Measurements from ENCODE around the gene PGA5. TPM values are rescaled to one million over a fixed set of nuclear protein-coding genes. Genes with fewer than 3 reads are reported as not detected.
"Not testable (repeated sequence)": the region's sequence is repeated elsewhere in the genome, so short reads cannot be mapped to it uniquely, and the experiment has no call there.

Gene PGA5
- total and polyA plus RNA-seq, 3 experiments from 2014 or later = not detected

DNA sequence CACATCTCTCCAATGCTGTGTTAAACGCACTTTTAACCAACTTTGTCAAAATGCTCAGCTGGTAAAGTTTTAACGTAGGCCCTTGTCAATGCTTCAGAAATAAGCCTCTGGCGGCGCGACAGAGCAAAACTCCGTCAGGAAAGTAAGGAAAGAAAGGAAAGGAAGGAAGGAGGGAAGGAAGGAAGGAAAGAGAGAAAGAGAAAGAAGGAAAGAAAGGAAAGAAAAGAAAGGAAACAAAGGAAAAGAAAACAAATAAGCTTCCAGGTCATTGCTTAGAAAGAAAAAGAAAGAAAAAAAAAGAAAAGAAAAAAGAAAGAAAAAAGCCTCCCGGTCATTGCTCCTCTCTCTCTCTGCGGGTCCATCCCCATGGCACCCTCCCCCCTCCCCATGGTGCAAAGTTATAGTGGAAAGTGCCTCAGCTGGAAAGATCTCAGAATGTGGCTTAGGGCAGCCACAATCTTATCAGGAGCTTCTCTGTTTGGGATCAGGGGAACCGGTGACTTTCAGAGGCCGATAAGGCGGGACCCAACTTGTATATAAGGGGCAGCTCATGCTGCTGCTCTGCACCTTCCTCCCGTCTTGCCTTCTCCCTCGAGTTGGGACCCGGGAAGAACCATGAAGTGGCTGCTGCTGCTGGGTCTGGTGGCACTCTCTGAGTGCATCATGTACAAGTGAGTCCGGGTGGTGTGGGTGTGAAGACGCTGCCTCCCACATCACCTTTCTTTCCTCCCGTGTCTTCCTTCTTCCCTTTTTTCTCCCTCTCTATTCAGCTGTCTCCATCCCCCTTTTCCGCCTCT, 37.8 kb upstream of the PGA5 start, which contains the start of gene PGA3:
Gene PGA3 (plus strand): TSS at position 566 of the 797 bp plus-strand sequence. CDS start 50 bp downstream, at position 616.
- H3K4me3 ChIP-seq (ENCODE audit: low read length); POLR2A ChIA-PET; H3K27ac Mint-ChIP-seq; DNase-seq; H3K36me3 ChIP-seq (ENCODE audit: insufficient read depth, low read length); H3K9me3 ChIP-seq (ENCODE audit: low read length); H3K9me3 Mint-ChIP-seq; H3K4me1 Mint-ChIP-seq; H3K36me3 Mint-ChIP-seq; CTCF ChIA-PET; H3K27ac ChIP-seq (ENCODE audit: low read depth, low read length); H3K27me3 ChIP-seq (ENCODE audit: insufficient read depth, low read length, poor library complexity, severe bottlenecking); H3K4me1 ChIP-seq (ENCODE audit: insufficient read depth, low read length); H3K4me3 Mint-ChIP-seq: not testable (repeated sequence)
- peaks cover 17 to 30% of the 10 kb centered on the region in 2 donors for H3K27me3 Mint-ChIP-seq

DNA sequence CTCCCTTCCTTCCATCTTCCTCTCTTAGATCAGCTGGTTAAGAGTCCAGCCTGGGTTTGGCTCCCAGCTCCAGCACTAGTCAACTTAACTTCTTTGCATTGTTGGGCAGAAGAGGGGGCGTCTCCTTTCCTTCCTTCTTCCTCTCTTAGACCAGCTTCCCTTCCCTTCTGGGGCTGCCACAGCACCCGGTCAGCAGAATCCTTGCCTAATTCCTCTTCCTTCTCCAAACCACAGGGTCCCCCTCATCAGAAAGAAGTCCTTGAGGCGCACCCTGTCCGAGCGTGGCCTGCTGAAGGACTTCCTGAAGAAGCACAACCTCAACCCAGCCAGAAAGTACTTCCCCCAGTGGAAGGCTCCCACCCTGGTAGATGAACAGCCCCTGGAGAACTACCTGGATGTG, 37.1 kb upstream of the PGA5 start:
- POLR2A ChIA-PET; H3K27me3 ChIP-seq (ENCODE audit: insufficient read depth, low read length, poor library complexity, severe bottlenecking); H3K4me3 ChIP-seq (ENCODE audit: low read length); H3K36me3 Mint-ChIP-seq; H3K4me1 ChIP-seq (ENCODE audit: insufficient read depth, low read length); H3K4me1 Mint-ChIP-seq; H3K4me3 Mint-ChIP-seq; H3K36me3 ChIP-seq (ENCODE audit: insufficient read depth, low read length); H3K9me3 ChIP-seq (ENCODE audit: low read length); H3K27ac ChIP-seq (ENCODE audit: low read depth, low read length); DNase-seq; H3K27ac Mint-ChIP-seq; CTCF ChIA-PET; H3K9me3 Mint-ChIP-seq: not testable (repeated sequence)
- peaks cover 15 to 30% of the 10 kb centered on the region in 2 donors for H3K27me3 Mint-ChIP-seq

DNA sequence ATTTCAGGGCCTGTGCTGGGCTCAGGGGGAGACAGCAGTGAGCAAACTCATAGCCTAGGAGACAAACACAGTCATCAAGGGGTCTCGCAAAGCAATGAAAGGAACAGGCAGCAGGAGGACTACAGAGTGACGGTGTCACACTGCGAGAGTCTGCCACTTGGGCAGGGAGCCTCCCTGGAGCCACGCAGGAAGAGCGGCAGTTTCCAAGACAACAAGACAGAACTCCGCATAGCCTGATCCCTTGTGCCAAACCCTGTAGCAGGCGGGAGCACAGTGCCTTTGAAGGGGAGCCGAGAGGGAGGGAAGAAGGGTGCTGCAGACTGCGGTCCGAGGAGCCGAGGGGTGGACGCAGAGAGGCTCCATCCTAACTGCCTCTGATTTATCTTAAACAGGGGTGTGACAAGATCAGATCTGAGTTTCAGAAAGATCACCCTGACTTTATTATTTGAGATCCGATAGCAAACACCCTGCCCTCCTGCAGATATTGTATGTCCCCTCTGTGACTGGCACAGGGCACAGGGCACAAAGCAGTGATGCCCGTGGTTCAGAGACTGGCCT, 36.4 kb upstream of the PGA5 start:
- H3K27me3 Mint-ChIP-seq = peaks cover 15 to 25% of the 10 kb centered on the region in 2 donors
- H3K4me3 ChIP-seq (ENCODE audit: low read length); H3K27me3 ChIP-seq (ENCODE audit: insufficient read depth, low read length, poor library complexity, severe bottlenecking); H3K4me1 Mint-ChIP-seq; H3K27ac ChIP-seq (ENCODE audit: low read depth, low read length); H3K4me3 Mint-ChIP-seq; CTCF ChIA-PET; H3K9me3 Mint-ChIP-seq; H3K36me3 Mint-ChIP-seq; H3K36me3 ChIP-seq (ENCODE audit: insufficient read depth, low read length); DNase-seq; H3K27ac Mint-ChIP-seq; POLR2A ChIA-PET; H3K4me1 ChIP-seq (ENCODE audit: insufficient read depth, low read length); H3K9me3 ChIP-seq (ENCODE audit: low read length): not testable (repeated sequence)

DNA sequence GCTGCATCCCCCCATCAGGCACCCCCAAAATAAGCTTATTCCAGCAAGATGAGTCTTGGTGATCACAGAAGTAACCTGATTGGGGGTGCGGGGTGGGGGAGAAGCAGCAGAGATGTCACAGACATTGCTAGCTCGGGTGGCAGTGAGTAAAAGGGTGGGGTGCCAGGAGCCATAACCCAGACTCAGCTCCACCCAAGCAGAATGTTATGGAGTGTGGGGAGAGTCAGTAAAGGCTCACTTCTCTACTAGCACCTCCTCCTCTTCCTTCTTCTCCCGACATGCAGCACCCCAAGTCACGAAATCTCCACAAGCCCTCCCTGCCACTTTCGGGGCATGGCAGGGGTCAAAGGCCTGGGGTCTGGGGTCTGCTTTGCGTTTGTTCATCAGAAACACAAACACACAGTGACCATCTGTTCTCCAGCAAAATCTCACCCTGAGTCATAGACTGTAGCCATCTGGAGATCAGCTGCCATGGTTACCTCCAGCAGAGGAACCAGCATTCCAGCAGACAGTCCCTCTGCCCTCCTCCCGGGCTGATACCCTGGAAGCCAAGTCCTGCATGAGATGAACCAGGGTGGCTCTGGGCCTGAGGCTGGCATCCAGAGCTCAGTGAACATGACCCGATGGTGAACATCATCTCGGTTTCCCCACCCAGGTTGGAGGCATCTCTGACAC, 33.2 kb upstream of the PGA5 start:
- H3K9me3 Mint-ChIP-seq, H3K4me3 Mint-ChIP-seq, POLR2A ChIA-PET: not testable (repeated sequence)

DNA sequence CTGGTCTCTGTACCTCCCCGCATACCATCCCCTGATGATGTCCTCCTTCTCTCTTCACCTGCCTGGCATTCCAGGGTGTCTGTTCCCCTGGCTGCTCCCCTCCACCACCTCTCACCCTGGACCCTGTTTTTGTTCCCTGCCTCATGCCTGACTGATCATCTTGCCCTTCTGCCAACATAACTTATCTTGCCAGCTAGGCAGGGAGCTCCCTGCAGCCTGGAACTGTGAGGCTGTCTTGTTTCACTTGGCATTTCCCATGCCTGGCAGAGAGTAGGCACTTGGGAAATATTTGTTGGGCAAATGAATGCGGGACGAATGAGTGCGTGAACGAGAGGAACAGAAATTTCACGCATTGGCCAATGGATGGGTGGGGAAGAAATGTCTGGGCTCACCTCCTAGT, 30.3 kb upstream of the PGA5 start:
- H3K27ac Mint-ChIP-seq; H3K4me3 Mint-ChIP-seq; H3K4me1 Mint-ChIP-seq; H3K36me3 ChIP-seq (ENCODE audit: insufficient read depth, low read length); H3K27ac ChIP-seq (ENCODE audit: low read depth, low read length); H3K27me3 ChIP-seq (ENCODE audit: insufficient read depth, low read length, poor library complexity, severe bottlenecking); CTCF ChIA-PET; H3K4me3 ChIP-seq (ENCODE audit: low read length); H3K9me3 Mint-ChIP-seq; H3K4me1 ChIP-seq (ENCODE audit: insufficient read depth, low read length); H3K36me3 Mint-ChIP-seq; POLR2A ChIA-PET; H3K9me3 ChIP-seq (ENCODE audit: low read length); DNase-seq; H3K27me3 Mint-ChIP-seq: not testable (repeated sequence)

More for the DNA sequence above, 33.2 kb upstream of the PGA5 start:
- H3K27ac ChIP-seq (ENCODE audit: low read depth, low read length); H3K9me3 ChIP-seq (ENCODE audit: low read length); H3K4me3 ChIP-seq (ENCODE audit: low read length); H3K27ac Mint-ChIP-seq; CTCF ChIA-PET; H3K27me3 Mint-ChIP-seq; H3K27me3 ChIP-seq (ENCODE audit: insufficient read depth, low read length, poor library complexity, severe bottlenecking); H3K36me3 Mint-ChIP-seq; H3K4me1 ChIP-seq (ENCODE audit: insufficient read depth, low read length); H3K36me3 ChIP-seq (ENCODE audit: insufficient read depth, low read length); DNase-seq; H3K4me1 Mint-ChIP-seq: not testable (repeated sequence)

DNA sequence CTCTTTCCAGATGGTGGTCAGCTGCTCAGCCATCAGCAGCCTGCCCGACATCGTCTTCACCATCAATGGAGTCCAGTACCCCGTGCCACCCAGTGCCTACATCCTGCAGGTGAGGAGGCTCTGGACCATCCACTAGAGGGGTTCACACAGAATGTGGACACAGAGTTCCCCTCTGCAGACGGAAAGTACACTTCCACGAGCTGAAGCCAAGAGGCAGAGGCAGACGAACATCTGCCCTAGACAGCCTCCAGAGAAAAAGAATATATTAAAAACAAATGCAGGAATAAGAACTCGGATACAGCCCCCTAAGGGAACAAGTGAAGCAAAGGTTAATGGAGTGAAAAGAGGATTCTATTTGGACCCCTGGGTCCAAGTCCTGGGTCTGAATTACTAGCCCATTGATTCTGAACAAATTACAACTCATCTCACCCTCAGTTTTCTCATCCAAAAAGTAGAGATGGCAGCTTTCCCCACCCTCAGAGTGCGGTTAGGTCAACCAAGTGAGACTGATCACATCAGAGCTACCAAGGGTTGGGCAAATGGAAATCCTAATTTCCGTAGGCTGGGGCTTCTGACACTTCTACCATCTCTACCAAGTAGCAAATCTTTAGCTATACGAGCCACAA, 29.5 kb upstream of the PGA5 start:
- H3K27me3 ChIP-seq (ENCODE audit: insufficient read depth, low read length, poor library complexity, severe bottlenecking); H3K27ac Mint-ChIP-seq; H3K4me1 ChIP-seq (ENCODE audit: insufficient read depth, low read length); H3K4me3 ChIP-seq (ENCODE audit: low read length); CTCF ChIA-PET; POLR2A ChIA-PET; H3K36me3 Mint-ChIP-seq; DNase-seq; H3K9me3 ChIP-seq (ENCODE audit: low read length); H3K4me1 Mint-ChIP-seq; H3K27ac ChIP-seq (ENCODE audit: low read depth, low read length); H3K4me3 Mint-ChIP-seq; H3K9me3 Mint-ChIP-seq; H3K36me3 ChIP-seq (ENCODE audit: insufficient read depth, low read length); H3K27me3 Mint-ChIP-seq: not testable (repeated sequence)

DNA sequence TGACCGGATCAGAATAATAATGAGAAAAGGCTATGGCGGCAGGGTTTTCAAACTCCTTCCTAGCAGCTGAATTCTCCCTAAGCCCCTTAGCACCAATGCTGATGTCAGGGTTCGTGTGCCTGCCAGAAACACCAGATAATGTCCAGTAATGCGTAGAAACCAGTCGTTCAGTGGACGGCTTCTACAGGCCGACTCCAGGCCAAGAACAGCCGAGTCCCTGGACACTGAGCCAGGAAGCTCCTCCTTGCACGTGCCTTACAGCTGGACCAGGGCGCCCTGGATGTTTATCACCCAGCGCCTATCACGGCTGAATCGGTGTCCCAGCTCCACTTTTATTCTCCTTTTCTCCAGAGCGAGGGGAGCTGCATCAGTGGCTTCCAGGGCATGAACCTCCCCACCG, 28.8 kb upstream of the PGA5 start:
- H3K36me3 ChIP-seq (ENCODE audit: insufficient read depth, low read length); H3K27ac ChIP-seq (ENCODE audit: low read depth, low read length); CTCF ChIA-PET; POLR2A ChIA-PET; H3K4me1 Mint-ChIP-seq; H3K4me3 ChIP-seq (ENCODE audit: low read length); H3K36me3 Mint-ChIP-seq; H3K4me1 ChIP-seq (ENCODE audit: insufficient read depth, low read length); H3K9me3 ChIP-seq (ENCODE audit: low read length); H3K27me3 ChIP-seq (ENCODE audit: insufficient read depth, low read length, poor library complexity, severe bottlenecking); H3K9me3 Mint-ChIP-seq; H3K4me3 Mint-ChIP-seq; DNase-seq; H3K27me3 Mint-ChIP-seq; H3K27ac Mint-ChIP-seq: not testable (repeated sequence)

DNA sequence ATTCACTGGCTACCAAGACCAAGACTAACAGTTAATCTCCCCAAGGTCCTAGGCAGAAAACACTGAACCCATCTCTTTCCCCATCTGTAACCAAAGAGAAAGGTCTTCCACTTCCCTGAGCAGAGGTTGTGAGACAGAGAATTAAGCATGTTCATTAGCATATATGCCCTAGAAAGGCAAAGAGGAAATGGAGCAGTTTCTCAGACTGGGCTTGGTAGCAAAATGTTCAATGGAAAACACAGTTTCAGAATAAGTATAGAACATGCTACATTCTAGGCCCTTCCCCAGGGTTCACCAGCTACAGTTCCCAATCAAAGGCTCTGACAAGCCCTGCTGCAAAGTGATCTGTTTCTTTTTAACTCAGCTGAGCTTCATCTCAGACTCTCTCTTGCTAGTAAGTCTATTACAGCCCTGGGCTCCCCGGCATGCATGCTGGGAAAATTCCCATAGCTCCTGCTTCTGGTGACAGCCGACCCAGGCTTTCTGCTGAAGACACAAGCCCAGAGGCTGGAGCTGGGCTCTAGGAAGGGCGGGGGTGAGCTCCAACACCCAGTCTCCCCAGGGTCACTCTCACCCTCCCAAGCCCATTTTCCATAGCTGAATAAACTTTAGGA, 27.2 kb upstream of the PGA5 start:
- H3K4me1 ChIP-seq (ENCODE audit: insufficient read depth, low read length); H3K36me3 ChIP-seq (ENCODE audit: insufficient read depth, low read length); DNase-seq; H3K4me3 ChIP-seq (ENCODE audit: low read length); H3K27ac Mint-ChIP-seq; H3K4me1 Mint-ChIP-seq; POLR2A ChIA-PET; H3K27me3 ChIP-seq (ENCODE audit: insufficient read depth, low read length, poor library complexity, severe bottlenecking); H3K36me3 Mint-ChIP-seq; H3K4me3 Mint-ChIP-seq; CTCF ChIA-PET; H3K27me3 Mint-ChIP-seq; H3K27ac ChIP-seq (ENCODE audit: low read depth, low read length); H3K9me3 Mint-ChIP-seq; H3K9me3 ChIP-seq (ENCODE audit: low read length): not testable (repeated sequence)
